Heart left ventricle (tissue), 16 donors: ENCODE data around the gene SHROOM3. TPM values are rescaled to one million over a fixed set of nuclear protein-coding genes. Genes with fewer than 3 reads are reported as not detected.

Experiments used
- ATAC-seq, 4 donors: fragments of 200-7000 bp; cut with Tn5 transposase; one replicate each; pipeline ENCODE4 v1.9.1; 2020 to 2022; ENCODE audit warnings: moderate library complexity in 4 of 4, mild to moderate bottlenecking in 3 of 4, moderate number of reproducible peaks in 1 of 4
- DNase-seq, 5 donors: peaks; one replicate each; pipeline ENCODE4 v3.0.0-alpha.2; 2020
- H3K27ac ChIP-seq, 12 donors: fragments of 200-600 bp; sonication (generic) in 4 of 12; one replicate each; pipeline versions ENCODE4 v1.5.0 to v1.8.0; 2016 to 2022; ENCODE audit warnings: mild to moderate bottlenecking in 2 of 12
- H3K27me3 ChIP-seq, 9 donors: fragments of 200-600 bp; sonication (generic) in 2 of 9; one replicate each; pipeline versions ENCODE4 v1.5.1 to v1.8.0; 2016 to 2022; ENCODE audit warnings: mild to moderate bottlenecking in 3 of 9
- H3K36me3 ChIP-seq, 9 donors: fragments of 200-600 bp; sonication (generic) in 2 of 9; one replicate each; pipeline versions ENCODE4 v1.5.0 to v1.8.0; 2018 to 2022; ENCODE audit warnings: mild to moderate bottlenecking in 2 of 9
- H3K4me1 ChIP-seq, 12 donors: fragments of 200-600 bp; sonication (generic) in 4 of 12; one replicate each; pipeline versions ENCODE4 v1.5.0 to v1.8.0; 2016 to 2022; ENCODE audit warnings: mild to moderate bottlenecking in 3 of 12
- H3K4me3 ChIP-seq, 12 donors: fragments of 200-600 bp; sonication (generic) in 4 of 12; one replicate each; pipeline versions ENCODE4 v1.5.0 to v1.8.0; 2017 to 2022; ENCODE audit warnings: mild to moderate bottlenecking in 9 of 12, moderate library complexity in 4 of 12
- H3K9me3 ChIP-seq, 12 donors: fragments of 200-600 bp; sonication (generic) in 4 of 12; one replicate each; pipeline versions ENCODE4 v1.5.0 to v1.8.0; 2016 to 2022; ENCODE audit warnings: mild to moderate bottlenecking in 1 of 12
- CTCF ChIP-seq, 12 donors: fragments of 200-600 bp; sonication (generic) in 4 of 12; IDR thresholded peaks; one replicate each; pipeline versions ENCODE4 v1.5.0 to v1.8.0; 2018 to 2022; ENCODE audit warnings: antibody characterized with exemption in 12 of 12, mild to moderate bottlenecking in 5 of 12
- POLR2A ChIP-seq, 2 donors: fragments of 450-650 bp; IDR thresholded peaks; one replicate each; pipeline ENCODE4 v1.6.1; 2017; ENCODE audit warnings: antibody characterized with exemption in 2 of 2, mild to moderate bottlenecking in 2 of 2, moderate library complexity in 2 of 2
- WGBS, 4 donors: extraction: QIAGEN DNeasy Blood & Tissue Kit in 2 of 4; methylation state at CpG; one replicate each; pipeline versions ENCODE4 v1.1.5 to v1.1.7; 2013 to 2018; 5-methylcytosine and 5-hydroxymethylcytosine counted together
- intact Hi-C, 10 donors: fragments of 100-400 bp; cut with DNase I; formaldehyde crosslinking; loops; one replicate each; pipeline versions ENCODE4 v1.11.1 to v1.14.2; 2022
- polyA plus RNA-seq, 2 donors: library from polyadenylated mRNA; stranded (reverse); fragments of 200-250 nt; gene quantifications; one replicate each; pipeline ENCODE4 v1.2.3, GENCODE V29; 2013
- total RNA-seq, 9 donors: library from RNA; depleted of rRNA in 2 of 9; stranded (reverse); fragments of >200 nt in 2 of 9; fragmentation: NEBNext Ultra II Directional in 3 of 9; extraction: Animal tissue kit (Norgen Biotek cat#: 25700) in 3 of 9; gene quantifications; one replicate each; pipeline versions ENCODE4 v1.1.0 to v1.2.4, GENCODE V29; 2016 to 2023
- donor health status: ischemic (EF 13 %, LVEDD 7.1; RV severe dilation, severe dysfunction).
- donor health status: healthy with polysubstance abuse.
- donor health status: DM: no; HTN: yes; CAD: no.
- donor health status: DM: no; HTN: no; CAD: no.
- donor health status: ischemic (EF 25% LVEDD 6.9; RV normal size, moderate dysfunction).
- donor health status: ischemic (EF 25% LVEDD 5.7; RV mildly dilated, moderate dysfunction).
- donor health status: healthy.
- donor health status: DM: yes; HTN: yes; CAD: no.
- donor health status: ischemic (EF 35%, LVEDD 5.7; RV mildly dilated, moderate dysfunction).
- donor health status: nonischemic (EF 11% LVEDD 7.7; RV severe dilation, severe dysfunction).
- donor health status: DM: yes; HTN: yes; CAD: no.
- donor health status: PGD.
- donor health status: ischemic (EF 29% LVEDD 5.4; RV normal size, mild dysfunction).
- donor health status: nonischemic (EF 23%, LVEDD 6.1; RV moderate dilation, normal function).

The SHROOM3 gene
- total and polyA plus RNA-seq, 11 donors = 4.6 to 38.5 (median 20.3) TPM

- TF ChIP-seq POLR2A (IDR thresholded peaks at IDR 0.05) (no peak), CTCF (IDR thresholded peaks at IDR 0.05) (no peak)
- ATAC-seq (peak in 3 of 4 donors; percentile 31 to 41 (median 38)), DNase-seq (no peak)
- Histone ChIP-seq H3K27me3 (peaks cover 0 to 10% (median 0%) of the 10 kb centered on the region in 9 donors), H3K36me3 (no peaks in the 10 kb centered on the region), H3K27ac (peak overlapping the region in 9 of 12 donors; percentile 6 to 83 (median 58)), H3K9me3 (peaks cover 0 to 21% (median 0%) of the 10 kb centered on the region in 12 donors), H3K4me1 (peaks cover 0 to 43% (median 14%) of the 10 kb centered on the region in 12 donors), H3K4me3 (no peak overlapping the region)
- WGBS, 4 donors = 62 to 74% (median 68%) methylated on average over 5 of the region's 5 CpGs
- intact Hi-C loops = no loop called here
Measured at GRCh38 chr4:76803522-76803921, 368.5 kb downstream of the SHROOM3 start.

GRCh38 chr4:76804096-76804495 is 369.1 kb downstream of the SHROOM3 start:
- intact Hi-C loops = no loop called here
- Histone ChIP-seq H3K4me1 (peaks cover 0 to 43% (median 14%) of the 10 kb centered on the region in 12 donors), H3K4me3 (no peak overlapping the region), H3K27ac (peak overlapping the region in 7 of 12 donors; percentile 6 to 83 (median 60)), H3K9me3 (peaks cover 0 to 26% (median 0%) of the 10 kb centered on the region in 12 donors), H3K36me3 (no peaks in the 10 kb centered on the region), H3K27me3 (peaks cover 0 to 10% (median 0%) of the 10 kb centered on the region in 9 donors)
- no peak for ATAC-seq
- TF ChIP-seq POLR2A (IDR thresholded peaks at IDR 0.05) (no peak), CTCF (IDR thresholded peaks at IDR 0.05) (no peak)
- DNase-seq = no peak
- 34 to 59% (median 50%) methylated on average over 5 of the region's 5 CpGs for WGBS, 4 donors

- H3K9me3 ChIP-seq = peaks cover 0 to 27% (median 0%) of the 10 kb centered on the region in 12 donors
- H3K4me3 ChIP-seq = no peak overlapping the region
- no peaks in the 10 kb centered on the region for H3K36me3 ChIP-seq
- WGBS, 4 donors = 65 to 81% (median 77%) methylated on average over 3 of the region's 3 CpGs
- ATAC-seq = no peak
- H3K4me1 ChIP-seq = peaks cover 0 to 47% (median 16%) of the 10 kb centered on the region in 12 donors
- no peak for DNase-seq
- intact Hi-C loops = no loop called here
- H3K27ac ChIP-seq = peak overlapping the region in 1 of 12 donors; percentile 25
- no peak for TF ChIP-seq POLR2A (IDR thresholded peaks at IDR 0.05)
- TF ChIP-seq CTCF (IDR thresholded peaks at IDR 0.05) = no peak
- H3K27me3 ChIP-seq = peaks cover 0 to 4% (median 0%) of the 10 kb centered on the region in 9 donors
Measured at GRCh38 chr4:76806346-76806745, 371.3 kb downstream of the SHROOM3 start.

- Histone ChIP-seq H3K27ac (peak overlapping the region in 1 of 12 donors; percentile 25), H3K9me3 (peaks cover 0 to 27% (median 0%) of the 10 kb centered on the region in 12 donors), H3K27me3 (peaks cover 0 to under 1% (median 0%) of the 10 kb centered on the region in 9 donors), H3K4me1 (peaks cover 0 to 48% (median 18%) of the 10 kb centered on the region in 12 donors), H3K36me3 (no peaks in the 10 kb centered on the region), H3K4me3 (no peak overlapping the region)
- intact Hi-C loops = no loop called here
- ATAC-seq = no peak
- WGBS, 4 donors = 95 to 98% (median 98%) methylated on average over 1 of the region's 1 CpG
- DNase-seq = no peak
- no peak for TF ChIP-seq CTCF (IDR thresholded peaks at IDR 0.05)
- TF ChIP-seq POLR2A (IDR thresholded peaks at IDR 0.05) = no peak
Measured at GRCh38 chr4:76806757-76807156, 371.7 kb downstream of the SHROOM3 start.
